Neuron (in vitro differentiated cells): ENCODE measurements around the gene PRR15L.

Experiments used
- H2AFZ ChIP-seq: one replicate; pipeline ENCODE4 v1.6.1; 2013; ENCODE audit warnings: low read depth, mild to moderate bottlenecking, inconsistent platforms, low read length, moderate library complexity
- H3K27me3 ChIP-seq: one replicate; pipeline ENCODE4 v1.6.1; 2013; ENCODE audit warnings: low read length; ENCODE audit not compliant: insufficient read depth
- H3K36me3 ChIP-seq: one replicate; pipeline ENCODE4 v1.6.1; 2013; ENCODE audit warnings: low read length; ENCODE audit not compliant: insufficient read depth
- H3K4me1 ChIP-seq: one replicate; pipeline ENCODE4 v1.6.1; 2013; ENCODE audit warnings: low read length; ENCODE audit not compliant: insufficient read depth
- H3K4me3 ChIP-seq: 2 replicates; pipeline ENCODE4 v1.5.1; 2013; ENCODE audit warnings: mild to moderate bottlenecking, low read length, moderate library complexity
- H3K9me3 ChIP-seq: one replicate; pipeline ENCODE4 v1.6.1; 2013; ENCODE audit warnings: low read length

The PRR15L gene

DNA sequence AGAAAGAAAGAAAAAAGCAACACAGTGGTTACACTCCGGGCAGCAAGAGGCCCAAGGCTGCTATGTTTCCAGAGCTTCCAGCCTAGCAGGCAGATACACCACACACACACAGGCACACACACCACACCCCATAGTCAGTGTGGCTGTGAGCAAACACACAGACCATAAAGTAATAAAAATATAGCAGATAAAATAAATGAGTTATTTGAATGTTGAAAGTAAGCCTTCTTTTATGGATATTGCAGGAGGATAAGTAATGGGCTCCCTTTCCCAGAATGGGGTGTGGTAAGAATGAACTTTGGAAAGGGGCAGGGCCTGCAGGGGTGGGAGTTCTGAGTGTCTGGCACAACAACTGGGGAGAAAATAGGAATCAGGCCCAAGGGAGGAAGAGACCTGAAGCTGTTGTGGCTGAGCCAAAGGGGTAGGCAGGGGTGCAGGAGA, 8.4 kb upstream of the PRR15L start:
- no peaks in the 10 kb centered on the region for H3K36me3 ChIP-seq
- no peak overlapping the region for H3K4me3 ChIP-seq
- no peaks in the 10 kb centered on the region for H3K27me3 ChIP-seq
- peaks cover 3% of the 10 kb centered on the region for H3K4me1 ChIP-seq
- H3K9me3 ChIP-seq = no peaks in the 10 kb centered on the region
- no peak overlapping the region for H2AFZ ChIP-seq

DNA sequence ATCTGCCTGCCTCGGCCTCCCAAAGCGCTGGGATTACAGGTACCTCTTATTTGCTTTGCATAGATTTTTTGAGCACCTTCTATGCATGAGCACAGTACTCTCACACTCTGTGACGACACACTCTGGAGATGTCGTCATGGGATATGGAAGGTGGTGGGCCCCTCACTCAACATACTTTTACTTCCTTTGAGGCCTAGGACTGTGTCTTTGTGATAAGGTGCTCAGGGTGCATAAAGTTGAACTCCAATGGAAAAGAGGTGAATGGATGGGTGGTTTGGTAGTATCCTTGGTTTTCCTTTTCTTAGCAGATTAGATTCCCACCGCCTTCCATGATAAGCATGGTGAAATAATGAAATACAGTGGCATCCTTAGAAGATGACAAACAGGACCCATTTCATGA, 7.2 kb upstream of the PRR15L start:
- no peaks in the 10 kb centered on the region for H3K36me3 ChIP-seq
- no peaks in the 10 kb centered on the region for H3K4me1 ChIP-seq
- no peaks in the 10 kb centered on the region for H3K9me3 ChIP-seq
- H3K4me3 ChIP-seq = no peak overlapping the region
- H3K27me3 ChIP-seq = peaks cover 2% of the 10 kb centered on the region
- H2AFZ ChIP-seq = no peak overlapping the region

DNA sequence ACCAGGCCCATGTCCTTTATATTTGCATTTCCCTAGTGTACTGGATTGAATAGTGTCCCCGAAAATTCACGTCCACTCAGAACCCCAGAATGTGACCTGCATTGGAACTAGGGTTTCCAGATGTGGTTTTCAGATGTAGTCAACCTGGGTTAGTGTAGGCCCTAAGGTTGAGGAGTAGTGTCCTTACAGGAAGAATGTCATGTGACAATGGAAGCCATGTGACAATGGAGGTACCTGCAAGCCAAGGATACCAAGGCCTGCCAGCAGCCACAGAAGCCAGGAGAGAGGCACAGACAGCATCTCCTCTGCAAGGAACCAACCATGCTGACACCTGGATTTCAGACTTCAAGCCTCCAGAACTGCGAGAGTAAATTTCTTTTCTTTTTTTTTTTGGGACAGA, 5.2 kb upstream of the PRR15L start:
- no peak overlapping the region for H3K4me3 ChIP-seq
- H2AFZ ChIP-seq = no peak overlapping the region
- H3K4me1 ChIP-seq = no peaks in the 10 kb centered on the region
- H3K9me3 ChIP-seq = no peaks in the 10 kb centered on the region
- no peaks in the 10 kb centered on the region for H3K36me3 ChIP-seq
- H3K27me3 ChIP-seq = peaks cover 14% of the 10 kb centered on the region

DNA sequence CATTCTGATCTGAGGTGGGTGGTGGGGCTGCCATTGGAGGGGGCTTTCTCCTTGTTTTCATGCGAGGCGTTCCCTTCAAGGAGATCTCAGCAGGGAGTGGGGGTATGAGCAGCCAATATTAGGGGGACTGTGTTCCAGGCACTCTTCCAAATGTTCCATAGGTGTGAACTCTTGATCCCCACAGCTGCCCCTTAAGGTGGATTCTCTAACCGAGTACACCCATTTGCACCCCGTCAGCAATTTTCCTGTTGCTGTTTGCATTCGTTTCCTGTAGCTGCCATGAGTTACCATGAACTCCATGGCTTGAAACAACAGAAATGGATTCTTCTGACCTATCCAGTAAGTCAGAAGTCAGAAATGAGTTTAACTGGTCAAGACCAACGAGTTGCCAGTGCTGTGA, 3.7 kb upstream of the PRR15L start:
- H2AFZ ChIP-seq = no peak overlapping the region
- H3K4me1 ChIP-seq = peaks cover 7% of the 10 kb centered on the region
- peaks cover 23% of the 10 kb centered on the region for H3K27me3 ChIP-seq
- H3K4me3 ChIP-seq = no peak overlapping the region
- H3K9me3 ChIP-seq = no peaks in the 10 kb centered on the region
- H3K36me3 ChIP-seq = no peaks in the 10 kb centered on the region

DNA sequence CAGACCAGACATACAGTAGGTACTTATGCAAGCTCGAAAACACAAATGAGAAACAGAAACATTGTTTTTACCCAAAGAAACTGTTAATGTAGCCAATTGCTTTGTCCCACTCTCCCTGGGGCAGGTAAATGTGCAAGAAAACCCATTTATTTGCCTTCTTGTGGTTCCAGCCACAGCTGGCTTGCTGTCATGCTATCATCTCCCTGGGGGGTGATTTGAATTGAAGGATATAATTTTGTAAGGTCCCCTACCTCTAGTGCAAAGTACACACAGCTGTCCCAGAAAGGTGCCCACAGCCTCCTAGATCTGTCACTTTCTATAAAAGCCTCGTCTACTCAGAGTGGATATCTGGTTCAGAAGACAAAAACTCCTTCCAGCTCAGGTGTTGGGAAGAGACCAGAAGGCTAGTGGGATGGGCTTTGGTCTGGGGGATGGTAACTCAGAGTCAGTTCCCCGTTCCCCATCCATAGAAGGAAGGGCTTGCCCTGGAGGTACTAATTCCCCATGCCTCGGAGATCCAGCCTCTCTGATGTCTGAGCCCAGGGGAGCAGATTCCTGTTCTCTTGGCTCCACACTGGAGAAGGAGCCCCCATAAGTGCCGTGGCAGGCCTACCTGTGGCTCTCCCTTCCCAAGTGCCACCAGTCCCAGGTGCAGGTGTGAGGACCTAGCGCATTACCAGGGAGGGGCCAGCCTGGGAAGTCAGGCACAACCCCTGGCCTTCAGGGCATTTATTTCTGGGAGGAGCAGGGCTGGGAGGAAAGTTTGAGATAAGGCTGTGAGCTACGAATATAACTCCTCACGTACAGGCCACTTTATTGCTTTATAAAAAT, 2.4 kb upstream of the PRR15L start:
- Histone ChIP-seq H2AFZ (no peak overlapping the region), H3K27me3 (peaks cover 23% of the 10 kb centered on the region), H3K9me3 (no peaks in the 10 kb centered on the region), H3K4me1 (peaks cover 7% of the 10 kb centered on the region), H3K36me3 (no peaks in the 10 kb centered on the region), H3K4me3 (no peak overlapping the region)

DNA sequence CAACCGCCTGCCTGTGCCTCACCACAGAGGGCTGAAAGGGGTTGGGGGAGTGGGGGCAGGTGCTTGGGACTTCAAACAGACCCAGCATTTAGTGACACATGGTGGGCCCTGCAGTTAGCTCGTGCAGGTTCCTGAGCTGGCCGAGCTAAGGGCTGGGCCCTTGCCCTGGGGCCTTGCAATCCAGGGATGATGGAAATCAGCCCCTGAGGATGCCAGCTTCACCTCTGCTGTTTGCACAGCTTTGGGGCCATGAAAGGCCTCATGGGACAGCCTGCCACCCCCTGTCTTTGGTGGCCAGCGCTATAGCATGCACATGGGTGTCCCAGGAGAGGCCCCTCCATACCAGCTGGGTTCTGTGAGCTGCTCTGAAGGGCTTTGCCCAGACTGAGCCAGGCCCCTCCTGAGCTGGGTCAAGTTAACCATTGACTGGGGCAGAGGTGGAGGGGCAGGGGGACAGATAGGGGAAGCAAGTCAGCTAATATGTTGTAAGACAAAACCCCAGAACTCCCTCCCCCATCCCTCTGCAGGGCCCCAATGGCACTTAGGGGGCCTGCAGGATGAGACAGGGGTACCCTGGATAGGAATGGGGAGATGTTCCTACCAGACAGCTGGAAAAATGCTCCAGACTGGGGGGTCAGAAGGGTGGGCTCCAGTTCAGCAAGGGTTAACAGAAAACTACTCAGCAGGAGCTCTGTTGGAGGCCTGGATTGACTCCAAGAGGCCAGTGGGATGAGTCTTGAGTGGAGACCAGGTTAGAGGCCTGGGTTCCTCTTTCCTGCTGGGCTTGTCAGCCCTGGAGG, 692 bp downstream of the PRR15L start:
- no peaks in the 10 kb centered on the region for H3K36me3 ChIP-seq
- H3K4me3 ChIP-seq = no peak overlapping the region
- H3K9me3 ChIP-seq = no peaks in the 10 kb centered on the region
- H3K4me1 ChIP-seq = peaks cover 7% of the 10 kb centered on the region
- H3K27me3 ChIP-seq = peaks cover 23% of the 10 kb centered on the region
- H2AFZ ChIP-seq = no peak overlapping the region

DNA sequence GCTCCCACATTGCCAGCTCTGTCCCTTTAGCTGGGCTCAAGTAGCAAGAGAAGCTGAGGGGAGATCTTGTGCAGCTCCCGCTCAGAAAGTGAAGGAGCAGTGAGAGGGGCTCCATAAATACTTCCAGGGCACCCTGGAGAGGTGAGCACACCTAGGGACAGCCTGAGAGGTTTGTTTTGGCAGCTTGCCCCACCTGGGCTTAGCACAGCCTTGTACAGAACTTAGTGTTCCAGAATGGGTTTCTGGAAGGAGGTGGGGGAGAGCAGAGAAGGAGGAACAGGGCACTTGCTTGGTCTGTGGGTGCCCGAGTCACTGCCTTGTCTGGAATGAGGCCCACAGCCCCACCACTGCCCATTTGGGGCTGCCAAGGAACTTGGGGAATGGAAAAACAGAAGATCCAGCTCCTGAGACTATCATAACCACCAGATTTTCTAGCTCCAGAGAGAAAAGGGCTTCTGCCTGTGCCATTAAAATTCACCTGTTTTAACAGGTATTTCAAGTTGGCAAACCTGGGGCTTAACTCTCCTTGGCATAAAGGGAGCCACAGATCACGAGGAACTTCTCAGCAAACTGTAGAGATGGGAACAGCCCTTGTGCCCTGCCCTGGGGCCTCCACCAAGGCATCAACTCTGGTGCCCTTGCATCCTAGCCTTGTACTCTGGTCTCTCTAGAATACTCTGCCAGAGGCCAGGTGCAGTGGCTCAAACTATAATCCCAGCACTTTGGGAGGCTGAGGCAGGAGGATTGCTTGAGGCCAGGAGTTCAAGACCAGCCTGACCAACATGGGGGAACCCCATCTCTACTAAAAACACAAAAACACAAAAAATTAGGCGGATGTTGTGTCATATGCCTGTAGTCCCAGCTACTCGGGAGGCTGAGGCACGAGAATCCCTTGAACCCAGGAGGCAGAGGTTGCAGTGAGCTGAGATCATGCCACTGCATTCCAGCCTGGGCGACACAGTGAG, 1.9 kb downstream of the PRR15L start:
- Histone ChIP-seq H3K4me1 (peaks cover 7% of the 10 kb centered on the region), H3K36me3 (no peaks in the 10 kb centered on the region), H3K9me3 (no peaks in the 10 kb centered on the region), H3K4me3 (no peak overlapping the region), H2AFZ (no peak overlapping the region), H3K27me3 (peaks cover 21% of the 10 kb centered on the region)

DNA sequence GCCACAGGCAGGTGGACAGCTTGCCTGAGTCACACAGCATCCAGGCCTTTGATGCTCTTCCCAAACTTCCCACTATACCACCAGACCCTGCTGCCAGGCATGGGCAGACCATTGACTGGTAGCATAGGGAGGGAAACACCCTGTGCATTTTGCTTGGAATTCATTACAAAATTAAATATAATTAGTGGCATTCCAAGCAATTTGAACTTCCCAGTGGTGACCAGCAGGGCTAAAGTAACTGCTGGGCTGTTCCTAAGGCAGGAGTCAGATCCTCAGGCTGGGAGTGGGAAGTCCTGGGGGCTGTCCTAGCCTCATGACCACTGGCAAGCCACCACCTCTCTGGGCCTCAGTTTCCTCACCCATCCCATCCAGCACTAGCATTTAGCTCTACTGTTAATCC, 3.8 kb downstream of the PRR15L start:
- Histone ChIP-seq H3K9me3 (no peaks in the 10 kb centered on the region), H3K4me3 (no peak overlapping the region), H3K4me1 (peaks cover 12% of the 10 kb centered on the region)

DNA sequence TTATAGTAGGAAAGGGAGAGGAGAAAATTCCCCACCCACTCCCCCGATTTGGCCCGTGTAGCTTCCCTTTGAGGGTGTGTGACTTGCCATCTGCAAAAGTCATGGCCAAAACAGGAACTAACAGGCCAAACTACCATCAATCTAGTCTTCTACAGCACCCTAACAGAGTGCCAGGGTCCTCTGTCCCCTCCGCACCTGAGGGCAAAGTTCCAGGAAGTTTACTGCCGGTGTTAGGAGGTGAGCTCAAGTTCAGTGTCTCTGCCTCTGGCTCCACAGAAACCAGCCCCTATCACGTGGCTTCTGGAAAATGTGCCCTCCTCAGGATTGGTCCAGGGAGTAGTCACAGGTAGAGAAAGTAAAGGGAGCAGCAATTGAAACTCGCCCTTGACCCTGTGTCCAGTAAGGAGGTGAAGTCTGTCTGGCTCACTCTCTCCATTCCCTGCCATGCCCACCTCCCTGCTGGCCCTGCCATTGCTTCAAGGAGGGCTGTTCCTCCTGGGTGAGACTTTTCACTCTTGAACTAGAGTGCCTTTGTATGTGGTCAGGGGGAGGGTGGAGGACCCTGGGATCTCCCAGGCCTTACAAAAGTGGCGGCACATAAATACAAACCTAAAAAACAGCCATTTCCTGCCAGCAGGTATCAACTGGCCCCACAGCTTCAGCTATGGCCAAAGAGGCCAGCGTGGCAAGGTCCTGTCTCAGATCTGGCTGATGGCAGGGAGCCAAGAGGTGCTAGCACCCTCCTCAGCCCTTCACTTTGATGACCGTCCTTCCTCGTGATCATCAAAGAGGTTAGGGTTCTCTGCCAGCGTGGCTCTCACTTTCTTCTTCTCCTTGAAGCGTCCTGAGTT, 5.3 kb downstream of the PRR15L start:
- Histone ChIP-seq H3K4me1 (peaks cover 11% of the 10 kb centered on the region), H3K9me3 (no peaks in the 10 kb centered on the region), H3K4me3 (no peak overlapping the region), H2AFZ (no peak overlapping the region), H3K27me3 (peaks cover 6% of the 10 kb centered on the region), H3K36me3 (no peaks in the 10 kb centered on the region)

More for the DNA sequence above, 3.8 kb downstream of the PRR15L start:
- peaks cover 14% of the 10 kb centered on the region for H3K27me3 ChIP-seq
- H2AFZ ChIP-seq = no peak overlapping the region
- no peaks in the 10 kb centered on the region for H3K36me3 ChIP-seq

DNA sequence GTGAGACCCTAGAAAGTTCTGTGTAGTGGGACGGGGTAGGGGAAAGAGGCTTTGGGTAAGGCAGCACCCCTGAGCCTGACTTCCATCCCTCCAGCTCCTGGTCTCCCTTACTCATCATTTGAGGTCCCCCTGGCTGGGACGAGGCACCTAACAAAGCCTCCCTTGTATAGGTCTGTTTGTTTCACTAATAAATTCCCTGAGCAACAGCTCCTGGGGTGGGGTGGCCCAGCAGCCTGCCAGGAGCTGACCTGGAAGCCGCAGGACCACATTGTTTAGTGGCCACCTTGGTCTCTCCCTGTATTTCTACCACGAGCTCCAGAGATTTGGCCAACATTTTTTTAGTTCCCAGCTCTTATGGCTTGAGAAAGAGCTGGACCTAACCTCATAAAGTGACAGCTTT, 7.2 kb downstream of the PRR15L start:
- no peak overlapping the region for H3K4me3 ChIP-seq

DNA sequence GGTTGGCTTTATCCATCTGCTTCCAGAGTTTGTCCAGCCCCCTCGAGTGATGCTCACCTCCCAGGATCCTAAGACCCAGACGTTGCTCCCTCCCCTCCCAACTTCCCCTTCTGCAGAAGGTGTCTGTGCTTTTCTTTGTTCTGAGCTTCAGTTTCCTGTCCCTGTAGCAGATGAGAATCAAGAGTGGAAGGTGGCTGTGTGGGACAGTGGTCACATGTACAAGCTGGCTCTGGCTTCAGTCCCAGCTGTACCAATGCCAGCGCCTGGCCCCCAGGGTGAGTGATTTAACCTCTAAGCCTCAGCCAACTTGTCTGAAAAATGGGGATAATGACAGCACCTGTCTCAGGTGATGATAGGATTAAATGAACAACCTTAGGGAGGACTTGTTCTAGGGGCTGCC, 7.7 kb downstream of the PRR15L start:
- H3K4me1 ChIP-seq = peaks cover 4% of the 10 kb centered on the region
- no peaks in the 10 kb centered on the region for H3K9me3 ChIP-seq
- H3K27me3 ChIP-seq = no peaks in the 10 kb centered on the region
- no peaks in the 10 kb centered on the region for H3K36me3 ChIP-seq
- H3K4me3 ChIP-seq = no peak overlapping the region
- H2AFZ ChIP-seq = no peak overlapping the region

More for the DNA sequence above, 7.2 kb downstream of the PRR15L start:
- Histone ChIP-seq H2AFZ (no peak overlapping the region), H3K9me3 (no peaks in the 10 kb centered on the region), H3K36me3 (no peaks in the 10 kb centered on the region), H3K27me3 (no peaks in the 10 kb centered on the region), H3K4me1 (peaks cover 4% of the 10 kb centered on the region)

DNA sequence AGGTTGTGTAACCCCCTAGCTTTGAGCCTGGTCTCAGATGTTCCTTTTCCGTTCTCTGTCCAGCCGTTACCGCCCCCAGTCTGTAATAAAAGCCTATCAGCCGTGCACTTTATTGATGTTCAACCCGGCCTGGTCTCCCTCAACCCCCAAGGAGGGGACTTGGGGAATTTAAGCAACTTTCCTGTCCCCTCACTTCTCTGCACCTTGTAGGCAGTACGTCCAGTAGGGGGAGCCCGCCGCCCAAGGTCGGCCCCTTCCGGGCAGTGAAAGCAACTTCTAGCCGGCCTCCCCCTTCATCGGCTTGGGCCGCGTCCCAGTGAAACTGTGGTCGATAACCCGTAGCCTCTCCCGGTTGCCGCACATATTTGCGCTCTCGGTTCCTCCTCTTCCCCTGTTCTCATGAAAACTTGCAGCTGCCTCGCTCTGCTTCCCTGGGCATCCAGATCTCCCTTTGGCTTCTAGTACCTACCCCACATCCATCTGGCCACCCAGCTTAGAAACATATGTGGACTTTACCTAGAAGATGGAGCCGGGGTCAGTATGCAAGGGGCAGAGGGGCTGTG, 8.4 kb downstream of the PRR15L start:
- Histone ChIP-seq H3K4me3 (peak overlapping the region; percentile 26), H3K4me1 (peaks cover 4% of the 10 kb centered on the region), H3K36me3 (no peaks in the 10 kb centered on the region), H2AFZ (peak overlapping the region; percentile 49), H3K27me3 (no peaks in the 10 kb centered on the region), H3K9me3 (no peaks in the 10 kb centered on the region)
